MM.1S (cell line): ENCODE measurements around the gene FARSB.

Experiments used
- CTCF ChIP-seq: fragments of 300-600 bp; sonication (generic); IDR thresholded peaks from 2 replicates; pipeline ENCODE4 v1.5.1; 2016; ENCODE audit warnings: antibody characterized with exemption, low read length, mixed read lengths
- EZH2 ChIP-seq: fragments of 300-600 bp; sonication (generic); optimal IDR thresholded peaks from 2 replicates; pipeline ENCODE3; 2017; ENCODE audit warnings: low read depth, mild to moderate bottlenecking, antibody characterized with exemption, low read length, mixed read lengths

DNA sequence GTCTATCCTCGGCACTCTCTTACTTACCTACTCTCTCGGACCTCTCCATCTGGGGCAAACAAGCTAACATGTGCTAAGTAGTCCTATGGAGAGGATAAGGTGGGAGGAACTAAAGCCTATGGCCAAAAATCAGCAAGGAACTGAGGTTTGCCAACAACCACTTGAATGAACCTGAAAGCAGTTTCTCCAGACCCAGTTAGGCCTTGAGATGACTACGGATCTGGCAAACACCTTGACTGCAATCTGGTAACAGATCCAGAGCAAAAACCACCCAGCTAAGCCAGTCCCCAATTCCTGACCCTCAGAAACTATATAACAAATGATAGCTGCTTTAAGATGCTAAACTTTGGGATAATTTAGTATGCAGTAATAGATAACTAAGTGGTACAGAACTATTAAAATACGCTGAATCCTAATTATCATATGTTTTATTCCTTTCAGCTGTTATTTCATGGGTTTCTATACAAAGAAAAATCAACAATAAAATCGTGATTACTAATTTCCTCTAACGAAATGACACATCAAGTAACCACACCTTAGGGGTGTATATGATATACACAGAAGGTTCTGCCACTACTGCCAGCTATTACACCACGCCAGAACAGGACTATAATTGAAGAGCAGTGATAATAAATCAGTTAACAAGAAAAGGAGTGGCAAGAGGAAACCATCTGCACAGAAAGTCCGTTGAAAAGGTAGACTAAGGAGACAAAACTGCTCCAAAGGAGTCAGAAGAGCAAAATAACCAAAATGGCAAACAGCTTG lies 3.2 kb downstream of the FARSB start:
- no peak for TF ChIP-seq CTCF
- no peak for TF ChIP-seq EZH2
